NCI-H82 (cell line): ENCODE data around the gene CTSD.
"Not testable (repeated sequence)": the region's sequence is repeated elsewhere in the genome, so short reads cannot be mapped to it uniquely, and the experiment has no call there.

Experiments
- DNase-seq: peaks from one replicate; lab custom pipeline; 2025; lab: John Stamatoyannopoulos, UW

CTSD gene

DNA sequence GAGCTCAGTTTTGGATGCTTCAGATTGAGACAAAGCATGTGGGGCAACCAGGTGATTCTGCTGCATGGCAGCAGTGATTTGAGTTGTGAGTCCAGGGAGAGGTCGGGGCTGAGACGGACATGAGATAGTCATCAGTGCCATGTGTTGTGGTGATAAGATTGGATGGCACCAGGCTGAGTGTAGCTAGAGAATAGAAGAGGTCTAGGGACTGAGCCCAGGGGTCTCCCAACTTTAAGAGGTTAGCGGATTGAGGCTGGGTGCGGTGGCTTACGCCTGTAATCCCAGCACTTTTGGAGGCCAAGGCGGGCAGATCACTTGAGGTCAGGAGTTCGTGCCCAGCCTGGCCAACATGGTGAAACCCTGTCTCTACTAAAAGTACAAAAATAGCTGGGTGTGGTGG, 6.3 kb upstream of the CTSD start:
- DNase-seq: no peak

DNA sequence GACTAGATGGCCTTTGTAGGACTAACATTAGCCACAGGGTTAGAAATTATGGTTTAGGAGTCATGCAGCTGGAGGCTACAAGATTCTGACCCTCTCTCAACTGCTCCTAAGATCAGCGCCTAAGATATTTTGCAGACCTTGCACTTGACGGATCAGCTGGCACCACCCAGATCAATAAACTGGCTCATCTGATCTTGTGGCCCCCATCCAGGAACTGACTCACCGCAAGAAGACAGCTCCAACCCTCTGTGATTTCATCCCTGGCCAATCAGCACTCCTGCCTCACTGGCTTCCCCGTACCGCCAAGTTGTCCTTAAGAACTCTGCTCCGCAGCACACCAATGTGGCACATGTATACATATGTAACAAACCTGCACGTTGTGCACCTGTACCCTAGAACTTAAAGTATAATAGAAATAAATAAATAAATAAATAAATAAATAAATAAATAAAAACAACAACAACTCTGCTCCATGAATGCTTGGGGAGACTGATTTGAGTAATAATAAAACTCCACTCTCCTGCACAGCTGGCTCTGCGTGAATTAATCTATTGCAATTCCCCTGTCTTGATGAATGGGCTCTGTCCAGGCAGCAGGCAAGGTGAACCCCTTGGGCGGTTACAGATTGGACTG, 5.7 kb upstream of the CTSD start:
- DNase-seq: not testable (repeated sequence)

DNA sequence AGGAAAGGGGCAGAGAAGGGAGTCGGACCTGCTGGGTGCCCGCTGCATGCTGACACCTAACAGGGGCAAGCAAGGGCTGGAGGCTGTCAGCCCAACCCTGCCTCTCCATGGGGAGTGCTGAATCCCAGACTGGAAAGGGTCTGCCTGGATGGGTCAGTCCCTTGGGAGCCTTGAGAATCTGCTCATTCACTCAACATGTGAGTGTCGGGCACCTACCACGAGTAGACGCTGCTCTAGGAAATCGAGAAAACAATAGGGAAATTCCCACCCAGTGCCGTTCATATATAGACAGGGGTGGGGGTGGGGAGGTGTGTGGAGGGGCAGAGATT, 4.4 kb upstream of the CTSD start:
- no peak for DNase-seq

DNA sequence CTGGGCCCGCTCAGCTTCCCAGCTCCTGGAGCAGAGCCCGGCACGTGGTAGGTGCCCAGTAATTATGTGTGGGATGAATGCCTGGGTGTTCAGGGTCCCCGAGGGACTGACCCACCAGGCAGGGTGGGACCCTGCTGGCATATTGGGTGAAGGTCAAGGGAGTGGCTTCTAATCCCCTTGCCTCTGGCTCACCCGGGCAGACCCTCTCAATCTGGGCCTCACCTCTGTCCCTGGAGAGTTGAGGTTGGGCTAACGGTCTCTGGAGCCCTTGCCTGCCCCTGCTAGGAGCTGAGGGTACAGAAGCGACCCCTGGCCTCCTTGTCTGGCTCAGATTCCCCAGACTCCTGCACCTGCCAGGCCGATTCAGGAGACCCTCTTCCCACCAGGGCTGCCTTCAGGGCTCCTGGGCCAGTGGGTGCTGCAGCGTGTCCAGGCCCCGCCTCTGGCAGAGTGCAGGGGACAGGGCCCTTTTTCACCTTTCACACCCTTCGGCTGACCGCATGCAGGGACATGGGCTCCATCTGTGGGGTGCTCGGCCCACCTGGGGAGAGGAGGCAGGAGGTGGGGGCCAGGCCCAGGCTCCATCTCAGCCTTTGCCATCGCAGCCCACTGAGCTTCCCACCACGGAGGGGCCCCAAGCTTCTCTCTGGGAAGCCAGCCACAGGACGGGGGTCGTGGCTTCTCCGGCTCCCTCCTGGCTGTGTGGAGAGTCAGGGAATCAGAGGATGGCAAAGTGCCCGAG, 3.8 kb upstream of the CTSD start:
- no peak for DNase-seq

DNA sequence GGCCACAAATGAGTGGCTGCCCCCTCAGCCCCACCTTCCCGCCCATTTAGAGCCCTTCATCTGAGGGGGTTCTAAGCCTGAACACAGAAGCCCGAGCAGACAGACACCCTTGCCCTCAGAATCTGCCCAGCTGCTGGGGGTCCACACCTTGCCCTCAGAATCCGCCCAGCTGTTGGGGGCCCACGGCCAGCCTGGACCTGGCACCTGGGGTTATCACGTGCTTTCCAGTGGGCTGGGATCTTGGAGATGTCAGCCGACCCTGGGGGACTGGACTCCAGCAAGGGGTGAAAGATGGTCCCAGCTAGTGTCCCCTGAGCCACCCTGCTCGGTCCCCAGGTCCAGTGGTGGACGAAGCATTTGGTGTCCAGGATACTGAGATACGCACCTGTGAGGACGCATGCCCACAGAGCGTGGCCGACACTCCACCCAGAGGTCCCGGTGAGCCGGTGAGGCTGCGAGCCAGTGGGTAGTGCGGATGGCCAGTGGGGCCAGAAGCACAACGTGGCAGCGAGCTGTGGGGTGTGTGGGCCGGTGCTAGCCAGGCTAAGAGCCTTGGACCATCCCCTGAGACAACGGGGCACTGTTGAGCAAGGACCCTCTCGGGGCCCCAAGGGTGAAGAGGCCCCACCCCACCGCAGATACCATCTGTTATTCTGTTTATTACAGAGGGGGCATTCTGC, 3.1 kb upstream of the CTSD start:
- no peak for DNase-seq

DNA sequence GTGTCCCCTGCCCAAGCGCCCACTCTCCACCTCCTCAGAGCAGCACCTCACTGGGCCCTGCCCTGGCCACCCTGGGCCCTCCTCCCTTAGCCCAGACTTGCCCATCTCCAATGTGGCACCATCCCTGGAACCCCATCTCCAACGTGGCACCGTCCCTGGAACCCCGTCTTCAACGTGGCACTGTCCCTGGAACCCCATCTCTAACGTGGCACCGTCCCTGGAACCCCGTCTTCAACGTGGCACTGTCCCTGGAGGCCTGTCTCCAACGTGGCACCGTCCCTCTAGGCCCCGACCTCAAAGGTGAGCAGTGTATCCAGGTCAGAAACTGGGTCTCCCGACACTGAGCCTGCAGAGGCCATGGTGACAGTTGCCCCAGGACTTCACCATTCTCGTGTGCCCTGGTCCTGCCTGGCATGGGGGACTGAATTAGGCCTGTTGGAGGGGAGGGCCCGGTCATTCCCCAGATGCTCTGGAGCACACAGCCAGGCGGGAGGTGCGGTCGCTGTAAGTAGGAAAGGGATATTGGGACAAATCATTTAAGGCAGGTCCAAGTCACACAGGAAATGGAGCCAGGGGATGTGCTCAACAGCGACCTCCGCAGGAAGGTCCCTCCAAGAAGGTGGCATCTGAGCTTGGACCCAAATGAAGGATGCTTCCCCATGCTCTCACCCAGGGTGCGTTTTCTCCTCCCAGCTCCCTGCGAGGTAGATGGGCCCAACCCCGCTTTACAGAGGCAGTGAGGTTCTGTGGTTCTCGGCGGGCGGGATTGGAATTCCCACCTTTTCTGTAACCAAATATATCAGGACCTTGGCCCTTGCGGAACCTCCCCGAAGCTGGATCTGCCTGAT, 2.4 kb upstream of the CTSD start:
- DNase-seq: no peak

DNA sequence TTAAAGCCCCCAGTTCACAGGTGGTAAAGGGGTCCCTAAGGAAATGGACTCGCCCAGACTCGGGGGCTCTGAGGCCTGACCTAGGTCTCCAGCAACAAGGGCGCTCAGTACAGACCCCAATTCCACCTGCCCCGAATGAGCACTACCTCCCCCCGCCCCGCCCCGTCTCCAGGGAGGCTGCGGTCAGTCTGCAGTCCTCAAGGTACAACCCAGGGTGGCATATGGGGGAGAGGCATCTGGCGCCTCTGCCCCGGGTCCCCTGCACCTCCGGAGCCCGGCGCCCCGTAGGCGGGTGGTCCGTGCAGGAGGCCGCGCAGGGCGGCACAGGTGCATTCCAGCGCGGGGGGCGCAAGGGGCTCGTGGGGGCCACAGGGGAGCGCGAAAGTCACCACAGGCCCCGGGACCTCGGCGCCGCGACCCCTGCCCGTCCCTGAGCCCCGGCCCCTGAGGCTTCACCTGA, 361 bp downstream of the CTSD start:
- no peak for DNase-seq

DNA sequence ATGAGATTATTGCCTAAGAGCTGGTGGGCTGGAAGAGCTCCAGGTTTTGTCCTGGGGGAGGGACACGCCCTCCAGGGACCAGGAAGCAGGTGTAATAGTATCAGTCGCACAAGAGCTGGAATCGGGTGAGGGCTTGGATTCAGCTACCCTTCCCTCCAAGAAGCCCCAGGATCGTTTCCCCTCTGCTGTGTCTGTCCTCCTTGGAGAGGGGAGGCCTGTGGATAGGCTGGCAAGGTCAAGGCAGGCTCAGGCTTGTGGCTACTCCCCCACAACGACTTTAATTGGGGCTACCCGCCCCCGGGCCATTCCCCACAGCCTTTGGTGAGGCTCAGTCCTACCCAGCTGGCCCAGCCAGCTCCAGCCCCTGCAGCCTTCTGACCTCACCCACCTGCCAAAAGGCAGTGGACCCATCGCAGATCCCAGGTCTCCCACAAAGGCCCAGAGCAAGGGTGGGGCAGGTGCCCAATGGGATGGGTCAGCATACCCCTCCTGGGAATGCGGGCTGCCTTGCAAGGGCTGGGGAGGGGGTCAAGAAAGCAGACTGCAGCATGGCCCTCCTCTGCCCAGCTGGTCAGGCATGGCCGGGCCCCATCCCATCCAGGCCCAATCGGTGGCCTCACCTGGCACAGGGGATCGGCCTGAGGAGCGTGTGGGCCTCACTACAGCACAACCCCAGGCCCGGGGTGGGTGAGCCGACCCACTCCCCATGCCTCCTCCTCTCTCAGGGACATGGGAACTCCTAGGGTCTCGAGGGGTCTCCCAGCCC, 1.0 kb downstream of the CTSD start:
- peak; percentile 56 for DNase-seq

DNA sequence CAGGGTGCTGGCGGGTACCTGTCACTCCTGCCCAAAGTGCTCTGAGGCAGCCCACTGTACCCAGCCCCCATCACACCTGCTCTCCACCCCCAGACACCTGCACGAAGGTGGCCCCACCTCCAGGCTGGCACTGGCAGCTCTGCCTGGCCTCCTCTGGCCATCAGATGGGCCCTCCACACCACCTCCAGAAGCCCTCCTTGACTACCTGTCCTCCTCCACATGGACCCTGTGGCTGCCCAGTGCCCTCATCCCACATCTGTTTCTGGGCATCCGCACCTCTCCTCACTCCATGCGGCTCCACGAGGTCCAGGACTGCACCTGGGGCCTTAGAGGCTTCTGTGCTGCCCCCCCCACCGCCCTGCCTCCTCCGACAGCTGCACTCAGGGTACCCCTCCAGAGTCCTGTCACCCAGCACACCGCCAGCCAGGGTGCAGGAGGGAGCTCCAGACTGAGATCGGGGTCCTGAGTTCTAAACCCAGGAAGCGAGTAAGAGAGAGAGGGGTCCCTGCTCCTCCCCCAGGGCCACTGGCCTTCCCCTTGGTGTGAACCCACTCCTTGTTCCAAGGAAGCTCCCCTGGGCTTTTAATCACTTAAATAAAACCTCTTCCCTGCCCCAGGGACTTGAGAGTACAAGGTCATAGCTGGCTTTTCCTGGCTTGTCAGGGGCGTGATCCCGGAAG, 1.7 kb downstream of the CTSD start:
- no peak for DNase-seq

DNA sequence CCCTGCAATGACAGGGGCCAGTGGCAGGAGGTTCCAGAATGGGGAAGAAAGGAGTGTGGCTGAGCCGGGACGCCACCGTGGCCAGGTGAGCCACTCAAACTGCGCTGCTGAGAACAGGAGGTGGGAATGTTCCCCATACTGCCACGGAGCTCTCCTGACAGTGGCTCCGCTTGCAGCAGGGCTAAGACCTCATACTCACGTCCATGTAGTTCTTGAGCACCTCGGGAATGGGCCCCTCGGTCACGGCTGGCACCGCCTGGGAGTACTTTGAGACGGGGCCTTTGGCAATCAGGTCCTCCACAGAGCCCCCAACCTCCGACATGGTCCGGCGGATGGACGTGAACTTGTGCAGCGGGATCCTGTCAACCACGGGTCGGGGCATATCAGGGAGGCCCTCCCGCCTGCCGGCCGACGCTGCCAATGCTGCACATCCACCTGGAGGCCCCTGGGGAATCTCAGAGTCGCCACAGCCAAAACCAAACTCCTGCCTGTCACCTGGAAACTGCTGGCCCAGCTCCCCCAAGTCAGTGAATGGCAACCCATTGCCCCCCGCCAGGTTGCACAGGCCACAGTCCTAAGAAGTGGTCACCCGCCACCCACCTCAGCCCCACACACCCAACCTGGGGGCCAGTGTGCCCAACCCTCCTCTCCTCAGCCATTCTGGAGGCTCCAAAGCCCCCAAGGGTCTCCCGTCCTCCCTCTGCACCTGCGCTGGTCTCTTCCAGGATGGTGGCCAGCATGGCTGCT, 2.4 kb downstream of the CTSD start:
- DNase-seq: no peak

DNA sequence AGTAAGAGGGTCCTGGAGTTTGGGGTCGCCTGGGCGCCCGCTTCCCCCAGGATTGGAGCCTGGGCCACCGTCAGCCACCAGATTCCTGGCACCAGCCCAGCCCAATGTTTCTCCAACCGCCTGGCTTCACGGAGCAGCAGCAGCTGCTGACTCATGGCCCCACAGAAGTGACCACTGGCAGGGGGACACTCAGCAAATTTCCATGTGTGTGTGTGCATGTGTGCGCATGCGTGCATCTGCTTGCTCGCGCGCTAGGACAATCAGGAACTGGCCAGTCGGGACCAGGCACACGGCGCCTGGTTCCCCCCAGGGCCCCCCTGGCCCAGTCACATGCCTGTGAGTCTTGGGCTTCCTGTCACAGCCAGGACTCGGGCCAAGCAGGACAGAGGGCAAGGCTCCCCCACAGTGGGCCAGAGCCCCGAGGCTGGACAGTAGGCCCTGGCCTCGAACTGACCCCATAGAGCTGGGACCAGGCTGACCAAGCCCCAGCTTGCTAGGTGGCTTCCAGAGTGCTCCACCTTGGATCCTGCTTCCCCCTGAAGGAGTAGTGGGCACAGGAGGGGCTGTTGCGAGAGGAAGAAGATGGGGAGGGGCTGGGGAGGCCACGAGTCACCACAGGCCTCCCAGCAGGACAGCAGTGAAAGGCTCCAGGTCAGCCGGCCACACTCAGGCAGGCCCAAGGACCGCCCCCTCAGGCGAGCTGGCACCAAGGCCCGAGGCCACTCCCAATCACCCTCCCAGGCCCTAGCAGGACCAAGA, 3.2 kb downstream of the CTSD start:
- no peak for DNase-seq

DNA sequence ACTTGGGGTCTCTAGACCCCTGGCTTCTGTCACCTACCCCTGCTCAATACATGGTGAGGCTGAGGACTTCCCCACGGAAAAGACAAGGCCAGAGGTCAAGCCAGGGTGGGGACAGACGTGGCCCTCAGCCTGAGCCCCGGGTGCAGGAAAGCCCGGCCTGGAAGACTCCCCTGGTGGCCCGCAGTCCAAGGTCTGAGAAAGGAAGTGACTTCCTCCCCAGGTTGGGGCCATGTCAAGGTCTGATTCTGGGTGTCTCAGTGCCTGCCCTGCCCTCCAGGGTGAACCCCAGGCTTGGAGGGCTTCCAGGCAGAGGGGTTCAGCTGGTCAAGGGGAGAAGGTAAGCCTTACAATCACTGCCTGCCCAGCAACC, 3.9 kb downstream of the CTSD start:
- DNase-seq: no peak

DNA sequence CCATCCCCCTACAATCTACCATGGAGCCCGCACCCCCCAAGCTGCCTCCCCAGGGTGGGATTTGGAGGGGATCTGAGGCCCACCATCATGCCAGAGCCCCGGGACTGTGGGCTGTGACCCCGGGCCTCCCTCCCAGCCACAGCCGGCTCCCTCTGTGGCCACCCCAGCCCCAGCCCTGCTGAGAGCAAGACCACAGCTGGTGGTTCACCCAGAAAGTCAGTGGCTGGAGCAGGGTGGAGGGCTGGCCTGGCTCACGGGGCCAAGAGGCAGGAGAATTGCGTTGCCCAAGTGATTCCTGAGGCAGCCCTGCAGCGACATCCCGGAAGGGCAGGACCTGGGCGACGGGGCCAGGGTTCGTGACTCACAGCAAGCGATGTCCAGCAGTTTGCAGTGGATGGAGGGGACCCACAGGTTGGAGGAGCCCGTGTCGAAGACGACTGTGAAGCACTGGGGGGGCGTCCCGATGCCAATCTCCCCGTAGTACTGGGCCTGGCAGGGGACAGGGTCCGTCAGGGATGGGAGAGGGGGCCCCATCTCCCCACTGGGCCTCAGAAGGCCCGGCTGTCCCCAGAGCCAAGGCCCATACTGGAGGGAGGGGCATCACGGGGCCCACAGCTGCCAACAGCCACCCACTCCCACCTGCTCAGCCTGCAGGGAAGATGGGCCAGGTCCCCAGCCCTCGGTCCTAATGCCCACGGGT, 4.4 kb downstream of the CTSD start:
- no peak for DNase-seq

DNA sequence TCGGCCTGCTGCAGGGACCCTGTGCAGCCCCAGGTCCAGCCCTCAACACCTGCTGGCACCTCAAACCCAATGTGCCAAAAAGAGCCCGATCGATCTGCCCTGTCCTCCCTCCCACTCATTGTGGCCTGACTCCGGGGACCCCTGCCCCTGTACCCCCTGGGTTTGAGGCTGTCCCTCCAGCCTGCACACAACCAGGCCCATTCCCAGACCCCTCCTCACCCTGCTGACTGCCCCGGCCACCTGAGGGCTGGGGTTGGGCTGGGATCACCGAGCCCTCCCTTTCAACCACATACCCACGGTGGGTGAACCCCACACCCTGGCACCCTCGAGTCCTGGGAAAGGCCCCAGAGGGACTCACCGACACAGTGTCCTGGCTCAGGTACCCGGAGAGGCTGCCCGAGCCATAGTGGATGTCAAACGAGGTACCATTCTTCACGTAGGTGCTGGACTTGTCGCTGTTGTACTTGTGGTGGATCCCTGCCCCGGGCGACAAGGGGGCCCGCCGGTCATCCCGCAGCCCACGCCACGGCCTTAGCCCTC, 5.0 kb downstream of the CTSD start:
- no peak for DNase-seq

DNA sequence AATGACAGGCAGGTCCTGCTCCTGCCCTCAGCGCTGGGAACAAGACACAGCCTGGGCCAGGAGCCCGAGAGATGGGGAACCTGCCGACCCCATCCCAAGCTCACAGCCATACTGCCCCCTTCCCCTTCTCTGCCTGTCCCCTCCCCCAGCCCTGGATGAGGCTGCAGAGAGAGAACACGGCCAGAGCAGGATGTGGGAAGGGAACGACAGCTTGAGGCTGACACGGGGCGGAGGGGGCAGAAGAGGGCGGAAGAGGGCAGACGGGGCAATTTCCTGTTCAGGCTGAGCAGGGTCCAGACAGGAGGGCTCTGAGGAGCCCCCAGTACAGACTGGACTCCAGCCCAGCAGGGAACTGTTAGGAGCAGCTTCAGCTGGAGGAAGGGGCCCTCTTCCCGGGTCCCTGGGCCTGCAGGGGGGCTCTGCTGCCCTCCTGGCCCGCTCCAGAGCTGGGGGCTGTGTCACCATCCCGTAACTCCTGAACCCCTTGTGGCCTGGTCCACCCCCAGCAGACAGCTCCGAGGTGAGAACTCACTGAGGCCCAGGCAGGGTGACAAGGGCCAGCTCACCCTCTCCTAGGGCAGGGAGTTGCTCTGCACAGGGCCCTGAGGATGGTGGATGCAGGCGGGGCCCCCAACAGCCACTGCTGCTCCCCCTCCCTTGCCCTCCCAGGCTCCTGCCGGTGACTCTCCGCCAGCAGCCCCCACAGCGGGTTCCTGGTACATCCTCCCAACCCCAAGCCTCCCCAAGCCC, 5.7 kb downstream of the CTSD start:
- no peak for DNase-seq

DNA sequence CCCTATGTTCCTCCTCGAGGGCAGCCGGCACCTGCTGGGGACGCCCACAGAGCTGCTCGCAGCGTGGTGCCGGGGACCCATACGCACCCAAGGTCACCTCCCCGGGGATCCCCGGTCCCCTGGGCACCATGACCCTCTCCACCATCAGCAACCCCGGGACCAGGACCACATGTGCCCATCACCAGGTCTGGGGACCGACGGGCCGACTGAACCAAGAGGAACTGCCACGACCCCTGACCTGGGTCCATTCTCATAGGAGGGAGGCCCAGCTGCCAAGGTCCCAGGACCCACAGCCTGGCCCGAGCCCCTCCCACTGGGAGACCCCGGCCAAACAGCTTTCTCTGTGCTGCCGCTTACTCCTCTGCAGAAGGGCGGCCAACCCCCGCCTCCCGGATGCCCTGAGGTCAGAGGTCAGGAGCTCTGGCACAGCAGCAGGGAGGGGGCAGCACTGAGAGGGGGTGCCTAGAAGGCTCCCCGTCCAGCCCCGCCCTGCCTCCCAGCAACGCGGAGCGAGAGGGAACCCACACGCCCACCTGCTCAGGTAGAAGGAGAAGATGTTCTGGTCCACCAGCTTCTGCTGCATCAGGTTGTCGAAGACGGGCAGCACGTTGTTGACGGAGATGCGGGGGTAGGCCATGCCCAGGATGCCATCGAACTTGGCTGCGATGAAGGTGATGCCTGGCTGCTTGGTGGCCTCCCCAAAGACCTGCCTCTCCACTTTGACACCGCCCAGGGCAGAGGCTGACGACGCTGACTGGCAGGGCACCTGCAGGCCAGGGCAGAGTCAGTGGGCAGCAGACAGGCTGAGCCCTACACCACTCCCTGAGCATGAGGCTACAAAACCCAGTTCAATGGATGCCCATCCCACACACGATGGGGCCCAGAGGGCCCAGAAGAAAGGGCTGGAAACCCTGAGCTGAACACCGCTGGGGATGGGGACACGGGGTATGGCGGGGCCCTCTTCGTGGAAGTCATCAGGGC, 6.6 kb downstream of the CTSD start:
- no peak for DNase-seq
